T-helper 9 cell (primary cell): ENCODE data around the gene ZDHHC12.

Experiments used
- DNase-seq: peaks from one replicate; pipeline ENCODE4 v3.0.0-alpha.2; 2020

ZDHHC12 gene

DNA sequence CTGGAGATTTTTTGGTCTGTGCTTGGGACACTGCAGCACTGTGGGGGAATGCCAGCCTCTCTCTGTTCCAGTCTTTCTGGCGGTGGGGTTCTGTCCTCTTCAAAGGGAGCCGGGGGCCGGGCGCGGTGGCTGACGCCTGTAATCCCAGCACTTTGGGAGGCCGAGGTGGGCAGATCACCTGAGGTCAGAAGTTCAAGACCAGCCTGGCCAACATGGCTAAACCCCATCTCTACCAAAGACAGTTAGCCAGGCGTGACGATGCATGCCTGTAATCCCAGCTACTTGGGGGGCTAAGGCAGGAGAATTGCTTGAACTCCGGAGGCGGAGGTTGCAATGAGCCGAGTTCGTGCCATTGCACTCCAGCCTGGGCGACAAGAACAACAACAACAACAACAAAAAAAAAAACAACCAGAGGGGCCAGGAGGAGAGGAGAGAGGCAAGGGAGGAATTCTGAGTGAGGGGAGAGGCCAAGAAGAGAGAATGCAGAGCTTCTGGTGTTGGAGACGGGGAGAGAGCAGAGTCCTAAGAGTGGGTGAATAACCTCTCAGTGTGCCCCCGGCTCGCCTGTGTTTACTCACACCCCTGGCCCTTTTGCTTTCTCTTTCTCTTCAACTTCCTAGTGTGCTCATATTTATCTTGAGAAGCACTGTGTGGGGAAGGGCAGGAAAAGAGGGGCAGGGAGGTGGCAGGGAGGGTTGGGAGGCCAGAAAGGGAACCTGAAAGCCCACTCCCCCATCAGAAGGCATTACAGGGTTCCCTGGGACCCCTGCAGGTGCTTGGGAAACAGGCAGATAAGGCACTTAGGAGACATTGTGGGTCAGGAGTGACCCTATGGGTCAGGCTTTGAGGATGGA, 38.1 kb downstream of the ZDHHC12 start:
- DNase-seq = no peak

DNA sequence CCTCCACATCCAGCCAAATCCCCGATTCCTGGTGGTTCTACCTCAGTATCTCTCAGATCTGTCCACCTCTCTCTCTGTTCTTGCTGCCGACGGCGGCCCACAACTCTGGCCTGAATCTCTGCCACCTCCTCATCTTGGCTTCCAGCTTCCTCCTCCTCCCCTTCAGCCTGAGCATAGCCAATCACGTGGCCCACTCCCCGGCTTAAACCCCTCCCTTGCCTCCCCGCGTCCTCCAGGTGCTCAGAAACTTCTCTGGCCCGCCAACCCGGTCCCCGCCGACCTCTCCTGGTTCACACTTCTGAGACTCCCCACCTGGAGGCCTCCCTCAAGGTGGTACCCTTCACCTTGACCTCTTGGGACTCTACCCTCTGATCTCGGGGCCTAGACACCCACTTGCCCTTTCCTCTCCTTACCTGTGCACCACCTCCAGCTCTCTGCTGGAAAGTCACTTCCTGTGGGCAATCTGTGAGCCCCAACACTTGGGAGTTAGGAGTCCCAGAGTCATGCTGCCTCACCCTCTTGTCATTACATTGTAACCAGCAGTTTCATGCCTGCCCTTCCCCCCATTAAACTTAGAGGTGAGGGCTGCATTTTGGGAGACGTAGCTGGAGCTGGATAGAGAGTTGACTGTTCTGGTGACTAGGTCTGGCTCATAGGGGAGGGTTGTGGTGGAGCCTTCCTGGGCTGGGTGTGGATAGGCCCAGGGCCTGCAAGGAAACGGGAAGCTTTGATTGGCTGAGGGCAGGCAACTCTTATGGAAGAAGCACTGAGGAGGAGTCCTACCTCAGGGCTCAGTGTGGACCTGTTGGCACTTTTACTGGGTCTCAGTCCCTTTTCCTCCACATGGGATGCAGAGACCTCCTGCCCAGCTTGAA, 39.4 kb downstream of the ZDHHC12 start:
- peak; percentile 64 for DNase-seq

DNA sequence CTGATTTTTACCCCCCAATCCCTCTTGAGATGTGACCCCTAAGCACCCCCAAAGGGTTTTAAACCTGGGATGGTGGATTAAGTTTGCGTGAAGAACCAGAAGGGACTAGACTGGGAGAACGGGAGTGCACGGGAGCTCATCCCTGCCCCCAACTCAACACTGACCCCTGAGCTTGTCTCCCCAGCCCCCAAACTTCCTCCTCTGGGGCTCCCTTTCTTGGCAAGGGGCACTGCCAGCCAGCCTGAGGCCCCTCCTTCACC, 39.9 kb downstream of the ZDHHC12 start:
- no peak for DNase-seq

DNA sequence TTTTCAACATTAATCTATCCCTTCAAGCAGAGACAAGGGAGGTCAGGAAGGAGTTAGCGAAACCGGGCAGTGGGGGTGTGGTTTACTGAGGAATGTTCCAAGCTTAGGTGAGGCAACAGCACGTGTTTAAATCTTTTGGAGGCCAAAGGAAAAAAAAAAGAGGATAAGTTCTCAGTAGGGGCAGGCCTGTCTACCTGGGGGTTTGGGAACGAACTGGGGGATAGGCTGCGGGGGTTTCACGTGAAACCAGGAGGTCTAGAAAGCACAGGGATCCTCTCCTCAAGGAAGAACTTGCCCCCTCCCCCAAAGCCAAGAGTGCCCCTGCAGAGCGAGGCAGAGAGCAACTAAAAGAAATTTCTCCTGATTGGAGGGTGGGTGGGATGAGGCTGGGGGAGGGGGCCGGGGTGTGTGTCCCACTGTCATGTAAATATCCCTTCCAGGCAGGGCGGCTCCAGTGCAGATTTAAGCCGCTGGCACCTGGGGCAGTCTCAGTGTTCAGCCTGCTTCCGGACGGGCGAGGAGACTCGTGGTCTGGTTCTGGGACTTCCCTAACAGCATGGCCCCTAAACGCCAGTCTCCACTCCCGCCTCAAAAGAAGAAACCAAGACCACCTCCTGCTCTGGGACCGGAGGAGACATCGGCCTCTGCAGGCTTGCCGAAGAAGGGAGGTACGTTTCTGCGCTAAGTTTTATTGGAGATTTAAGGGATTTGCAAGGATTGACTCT, 40.4 kb downstream of the ZDHHC12 start:
- peak; percentile 9 for DNase-seq

DNA sequence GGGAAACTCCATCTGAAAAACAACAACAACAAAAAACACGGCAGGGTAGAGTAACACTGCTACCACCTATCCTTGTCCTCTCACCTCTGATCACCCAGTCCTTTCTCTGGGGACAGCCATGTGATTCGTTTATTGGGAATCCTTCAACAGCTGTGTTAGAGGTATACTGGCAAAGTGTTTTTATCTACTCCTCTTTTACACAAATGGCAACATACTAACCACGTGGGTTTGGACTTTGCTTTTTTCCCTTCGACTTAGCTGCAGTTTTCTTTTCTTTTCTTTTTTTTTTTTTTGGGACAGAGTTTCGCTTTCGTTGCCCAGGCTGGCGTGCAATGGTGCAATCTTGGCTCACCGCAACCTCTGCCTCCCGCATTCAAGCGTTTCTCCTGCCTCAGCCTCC, 46.1 kb downstream of the ZDHHC12 start:
- DNase-seq = no peak

DNA sequence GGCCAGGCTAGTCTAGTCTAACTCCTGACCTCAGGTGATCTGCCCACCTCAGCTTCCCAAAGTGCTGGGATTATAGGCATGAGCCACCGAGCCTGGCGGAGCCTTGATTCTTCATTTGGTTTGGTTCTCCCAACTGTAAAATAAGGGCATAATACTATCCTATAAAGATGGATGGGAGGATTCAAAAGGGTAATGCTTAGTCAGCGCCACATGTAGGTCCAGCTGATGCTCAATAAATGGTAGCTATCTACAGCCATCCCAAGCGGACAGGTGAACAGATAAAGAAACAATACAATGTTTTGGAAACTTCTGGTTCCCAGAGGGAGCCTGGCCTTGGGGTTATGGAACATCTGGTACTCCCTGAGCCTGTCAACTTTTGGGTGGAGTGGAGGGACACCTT, 48.5 kb downstream of the ZDHHC12 start:
- DNase-seq = no peak
